Measurements from ENCODE around the gene CCDC51. TPM values are rescaled to one million over a fixed set of nuclear protein-coding genes. Genes with fewer than 3 reads are reported as not detected.

Gene CCDC51
- total RNA-seq = 17.8 and 20.6 TPM in 2 replicates

GRCh38 chr3:48439820-48440589 is at the start of gene CCDC51, which contains the start of gene TMA7:
TSS of gene CCDC51 (minus strand) at chr3:48440119. CDS start at chr3:48435128, 4,991 bp downstream.
TSS of gene TMA7 (plus strand) at chr3:48440257. CDS start at chr3:48440297, 40 bp downstream.

GRCh38 chr3:48446425-48447193 is 6.7 kb upstream of the CCDC51 start, which contains the start of gene ATRIP:
TSS of gene ATRIP (plus strand) at chr3:48446737. CDS start at chr3:48446846, 109 bp downstream.

GRCh38 chr3:48429960-48430707 is 9.8 kb downstream of the CCDC51 start, which contains the start of gene PLXNB1:
TSS of gene PLXNB1 (minus strand) at chr3:48430086. CDS start at chr3:48424611, 5,475 bp downstream.

Other genes starting within 250 kb of the CCDC51 start
- gene CAMP, start 216.6 kb downstream of the CCDC51 start, total RNA-seq = not detected in 2 replicates
- gene ZNF589, start 199.0 kb downstream of the CCDC51 start, total RNA-seq = 5.0 and 6.1 TPM in 2 replicates
- 21.2 and 24.6 TPM in 2 replicates for gene NME6, start 138.8 kb downstream of the CCDC51 start, total RNA-seq
- not detected in 2 replicates for gene SPINK8, start 106.5 kb downstream of the CCDC51 start, total RNA-seq
- not detected in 2 replicates for gene FBXW12, start 67.9 kb downstream of the CCDC51 start, total RNA-seq
- 23.6 and 26.9 TPM in 2 replicates for gene PLXNB1, start 10.0 kb downstream of the CCDC51 start, total RNA-seq
- gene TMA7, start 138 bp upstream of the CCDC51 start, total RNA-seq = 200 and 210 TPM in 2 replicates
- gene ATRIP, start 6.6 kb upstream of the CCDC51 start, total RNA-seq = 7.2 TPM in 2 replicates
- gene SHISA5, start 64.1 kb upstream of the CCDC51 start, total RNA-seq = 103 and 127 TPM in 2 replicates
- 12.5 and 13.3 TPM in 2 replicates for gene PFKFB4, start 116.7 kb upstream of the CCDC51 start, total RNA-seq
- gene UCN2, start 123.7 kb upstream of the CCDC51 start, total RNA-seq = 0.13 and 0.22 TPM in 2 replicates
- 3.5 and 3.9 TPM in 2 replicates for gene COL7A1, start 155.2 kb upstream of the CCDC51 start, total RNA-seq
- gene UQCRC1, start 169.5 kb upstream of the CCDC51 start, total RNA-seq = 210 and 251 TPM in 2 replicates
- gene TMEM89, start 181.7 kb upstream of the CCDC51 start, total RNA-seq = not detected in 2 replicates
- 20.8 and 27.6 TPM in 2 replicates for gene SLC26A6, start 195.3 kb upstream of the CCDC51 start, total RNA-seq
- 1.3 and 1.4 TPM in 2 replicates for gene CELSR3, start 222.8 kb upstream of the CCDC51 start, total RNA-seq
- gene NCKIPSD, start 245.8 kb upstream of the CCDC51 start, total RNA-seq = 9.7 and 17.1 TPM in 2 replicates

Data from articular chondrocyte of knee joint (primary cell).